ENCODE results near the gene MSRB3. TPM values are rescaled to one million over a fixed set of nuclear protein-coding genes. Genes with fewer than 3 reads are reported as not detected.

The MSRB3 gene
- total RNA-seq (2021; fragmentation: NEBNext Ultra II Directional; extraction: Animal tissue kit (Norgen Biotek cat#: 25700)) (1.2 and 2.2 TPM in 2 replicates), polyA plus RNA-seq (2011; rRNA removed) (0.32 and 0.46 TPM in 2 replicates), polyA minus RNA-seq (2011; rRNA and poly(A)+ RNA removed) (1.0 and 1.8 TPM in 2 replicates)
- 0.67 TPM for polyA plus RNA-seq (2011; cell fraction: cytosol; rRNA removed)
- polyA plus RNA-seq (2011; cell fraction: nucleus; rRNA removed): 0.48 TPM
- polyA plus RNA-seq (2012, experiment 1 of 2): 0.37 to 0.52 TPM (median 0.40 TPM) in 4 replicates
- 0.14 TPM for polyA plus RNA-seq (2012, experiment 2 of 2)
- 0.49 TPM for polyA plus RNA-seq (2013, experiment 1 of 2)
- polyA plus RNA-seq (2013, experiment 2 of 2): 0.52 TPM
- polyA minus RNA-seq (2011; cell fraction: cytosol; rRNA and poly(A)+ RNA removed): 0.44 TPM
- polyA minus RNA-seq (2011; cell fraction: nucleus; rRNA and poly(A)+ RNA removed): 3.0 TPM
- long read RNA-seq, experiment 1, partial matches to known transcripts: 0 of 1 reads
- long read RNA-seq, experiment 1, other reads (novel, unspliced or antisense): 1 of 1 reads
- long read RNA-seq, experiment 2: 0 reads

GRCh38 chr12:65278576-65279368 lies at the start of gene MSRB3:
Gene MSRB3 (plus strand): TSS chr12:65278683. CDS start chr12:65308580, 29,897 bp downstream.
- H3K23me2 ChIP-seq (ENCODE audit: low read depth, low read length): peaks cover 13% of the 10 kb centered on the region; the same call in 1 of the 2 replicates
- H3K79me1 ChIP-seq (ENCODE audit: low read depth, low read length): no peaks in the 10 kb centered on the region
- 2% methylated on average over 47 of the region's 85 CpGs; no CpG with 5 or more reads in 1 of the 2 experiments for WGBS, 2 experiments (ENCODE audit: extremely low coverage in 1 of 2, insufficient coverage in 1 of 2, insufficient read length in 1 of 2, insufficient replicate concordance in 2 of 2, low coverage in 1 of 2, low lambda C conversion rate in 2 of 2, missing lambda C conversion rate in 1 of 2)
- H4K8ac ChIP-seq (ENCODE audit: extremely low read depth, insufficient read depth, low read length): peak within 1 kb of the TSS; percentile 11; the same call in 1 of the 2 replicates
- POLR2A ChIA-PET (ENCODE audit: partially characterized antibody): no interaction called here
- H2BK15ac ChIP-seq (ENCODE audit: low read length): no peak within 1 kb of the TSS
- no peak within 1 kb of the TSS for H3K14ac ChIP-seq (ENCODE audit: insufficient read length)
- peak within 1 kb of the TSS; percentile 36; the same call in 1 of the 2 replicates for H3K18ac ChIP-seq (ENCODE audit: extremely low read depth, low read length)
- H3K4me1 ChIP-seq (replicated peaks in 1 of 4; ENCODE audit: control insufficient read depth in 3 of 4, insufficient read depth in 4 of 4, low read length in 3 of 4): peaks cover 0 to 5% (median 3%) of the 10 kb centered on the region in 4 experiments; a peak in 4 of 7 replicates
- H2BK120ac ChIP-seq (replicated peaks; ENCODE audit: low read depth, low read length): no peak within 1 kb of the TSS
- H3K9ac ChIP-seq (replicated peaks in 1 of 4; ENCODE audit: extremely low read depth in 1 of 4, low read depth in 3 of 4, low read length in 3 of 4): peak within 1 kb of the TSS in 1 of 4 experiments; percentile 27; a peak in 2 of 7 replicates
- H3K4me3 ChIP-seq (ENCODE audit: extremely low read depth in 1 of 4, insufficient read depth in 2 of 4, low read depth in 3 of 4, low read length in 4 of 4): peak within 1 kb of the TSS; percentile 68 to 93 (median 77)
- no peak for FAIRE-seq
- no peaks in the 10 kb centered on the region for H3K79me2 ChIP-seq (ENCODE audit: control insufficient read depth in 1 of 2, insufficient read depth in 2 of 2, low read length in 2 of 2)
- peak; percentile 29 to 85 for DNase-seq (ENCODE audit: low read depth in 1 of 2, low spot score in 2 of 2)
- peak within 1 kb of the TSS; percentile 52 for H3K56ac ChIP-seq (replicated peaks; ENCODE audit: insufficient read length, low read depth, low read length)
- peaks cover 0 to 4% (median 1%) of the 10 kb centered on the region in 4 experiments; a peak in 5 of 7 replicates for H3K27me3 ChIP-seq (replicated peaks in 1 of 4; ENCODE audit: control insufficient read depth in 3 of 4, extremely low read depth in 1 of 4, insufficient read depth in 3 of 4, low read length in 3 of 4)
- H2AK5ac ChIP-seq (ENCODE audit: low read depth, low read length): no peak within 1 kb of the TSS
- no peak within 1 kb of the TSS for H3K4ac ChIP-seq (replicated peaks; ENCODE audit: insufficient read length, low read depth, low read length)
- H3K27ac ChIP-seq (ENCODE audit: low read depth, low read length): no peak within 1 kb of the TSS
- no peak within 1 kb of the TSS for H2BK5ac ChIP-seq (ENCODE audit: low read depth, low read length)
- peak within 1 kb of the TSS; percentile 61; the same call in 1 of the 2 replicates for H2BK12ac ChIP-seq (ENCODE audit: low read depth, low read length)
- peak within 1 kb of the TSS; percentile 45 for H4K5ac ChIP-seq (ENCODE audit: insufficient read length, low read depth, low read length)
- peak within 1 kb of the TSS; percentile 80 to 85 for H3K4me2 ChIP-seq (ENCODE audit: insufficient read depth in 1 of 2, low read depth in 2 of 2, low read length in 2 of 2)
- H2AFZ ChIP-seq (ENCODE audit: low read length): peak within 1 kb of the TSS; percentile 98
- H3K23ac ChIP-seq (ENCODE audit: insufficient read length): no peak within 1 kb of the TSS
- no peak within 1 kb of the TSS for H2BK20ac ChIP-seq (ENCODE audit: low read length)
- peak within 1 kb of the TSS; percentile 52 for H4K91ac ChIP-seq (replicated peaks; ENCODE audit: insufficient read length, low read length)
- CTCF ChIA-PET (ENCODE audit: partially characterized antibody): no interaction called here
- H4K20me1 ChIP-seq (replicated peaks in 1 of 2; ENCODE audit: control insufficient read depth in 1 of 2, insufficient read depth in 2 of 2, low read length in 2 of 2): no peaks in the 10 kb centered on the region
- no peaks in the 10 kb centered on the region for H3K9me3 ChIP-seq (ENCODE audit: insufficient read depth in 2 of 2, low read depth in 1 of 2, low read length in 1 of 2)
- no peaks in the 10 kb centered on the region for H3K36me3 ChIP-seq (ENCODE audit: control insufficient read depth in 2 of 4, insufficient read depth in 4 of 4, low read length in 3 of 4)
- no peak for TF ChIP-seq RFX5 (IDR thresholded peaks at IDR 0.05; ENCODE audit: borderline replicate concordance, low read depth, low read length)
- TF ChIP-seq RBBP5 (IDR thresholded peaks at IDR 0.05; ENCODE audit: borderline replicate concordance, low read depth, low read length): peak; percentile 96
- TF ChIP-seq HDAC2 (IDR thresholded peaks at IDR 0.05; ENCODE audit: borderline replicate concordance in 1 of 2, low read depth in 2 of 2, low read length in 2 of 2): peak; percentile 88 to 94; a peak in 3 of 4 replicates
- TF ChIP-seq KDM1A (IDR thresholded peaks at IDR 0.05; ENCODE audit: borderline replicate concordance, low read length): peak; percentile 99
- no peak for TF ChIP-seq NANOG (IDR thresholded peaks at IDR 0.05; ENCODE audit: insufficient read depth, low read depth, low read length, poor library complexity, severe bottlenecking)
- TF ChIP-seq TAF1 (IDR thresholded peaks at IDR 0.05; ENCODE audit: low read depth, low read length): 0 out of 2 replicates have a peak, but pooled peaks have one; percentile 33
- peak; percentile 99 for TF ChIP-seq KDM4A (IDR thresholded peaks at IDR 0.05; ENCODE audit: low read depth, low read length, severe bottlenecking)
- TF ChIP-seq, protein P1, sequence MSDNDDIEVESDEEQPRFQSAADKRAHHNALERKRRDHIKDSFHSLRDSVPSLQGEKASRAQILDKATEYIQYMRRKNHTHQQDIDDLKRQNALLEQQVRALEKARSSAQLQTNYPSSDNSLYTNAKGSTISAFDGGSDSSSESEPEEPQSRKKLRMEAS (IDR thresholded peaks at IDR 0.05): 0 out of 2 replicates have a peak, but pooled peaks have one; percentile 36
